22Rv1 (cell line): ENCODE data around the gene ABHD10.

Source experiments
- ZFX ChIP-seq: fragments of 450-650 bp; IDR thresholded peaks from 2 replicates; pipeline ENCODE4 v1.6.1; 2017; ENCODE audit warnings: antibody characterized with exemption, borderline replicate concordance
- TF ChIP-seq, protein P1 (sequence below): fragments of 450-650 bp; IDR thresholded peaks from 2 replicates; pipeline ENCODE4 v1.5.1; 2017; ENCODE audit warnings: mild to moderate bottlenecking

DNA sequence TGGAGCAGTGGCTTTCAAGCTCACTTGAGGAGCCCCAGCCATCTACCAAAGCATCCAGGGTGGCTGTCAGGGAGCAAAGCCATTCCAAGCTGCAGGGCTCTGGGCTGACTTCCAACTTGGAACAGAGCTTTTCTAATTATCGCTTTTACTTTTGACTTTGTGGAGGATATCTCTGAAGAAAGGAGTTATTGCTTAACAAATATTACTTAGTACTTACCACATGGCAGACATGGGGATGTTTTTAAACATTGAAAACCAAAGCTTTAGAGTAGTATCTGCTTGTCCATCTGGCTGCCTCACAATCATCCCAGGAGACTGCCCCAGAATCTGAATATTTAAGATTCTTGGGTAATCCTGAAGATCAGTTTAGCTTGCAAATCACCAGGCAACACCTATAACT is 28.8 kb downstream of the ABHD10 start:
- TF ChIP-seq, protein P1, sequence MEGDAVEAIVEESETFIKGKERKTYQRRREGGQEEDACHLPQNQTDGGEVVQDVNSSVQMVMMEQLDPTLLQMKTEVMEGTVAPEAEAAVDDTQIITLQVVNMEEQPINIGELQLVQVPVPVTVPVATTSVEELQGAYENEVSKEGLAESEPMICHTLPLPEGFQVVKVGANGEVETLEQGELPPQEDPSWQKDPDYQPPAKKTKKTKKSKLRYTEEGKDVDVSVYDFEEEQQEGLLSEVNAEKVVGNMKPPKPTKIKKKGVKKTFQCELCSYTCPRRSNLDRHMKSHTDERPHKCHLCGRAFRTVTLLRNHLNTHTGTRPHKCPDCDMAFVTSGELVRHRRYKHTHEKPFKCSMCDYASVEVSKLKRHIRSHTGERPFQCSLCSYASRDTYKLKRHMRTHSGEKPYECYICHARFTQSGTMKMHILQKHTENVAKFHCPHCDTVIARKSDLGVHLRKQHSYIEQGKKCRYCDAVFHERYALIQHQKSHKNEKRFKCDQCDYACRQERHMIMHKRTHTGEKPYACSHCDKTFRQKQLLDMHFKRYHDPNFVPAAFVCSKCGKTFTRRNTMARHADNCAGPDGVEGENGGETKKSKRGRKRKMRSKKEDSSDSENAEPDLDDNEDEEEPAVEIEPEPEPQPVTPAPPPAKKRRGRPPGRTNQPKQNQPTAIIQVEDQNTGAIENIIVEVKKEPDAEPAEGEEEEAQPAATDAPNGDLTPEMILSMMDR, result no peak
- no peak for TF ChIP-seq ZFX
